GM21423 (cell line): Measurements from ENCODE around the gene PPT2.

ENCODE experiments used
- ATAC-seq: cut with Tn5 transposase; IDR thresholded peaks from one replicate; pipeline ENCODE4 v1.9.1; 2021; ENCODE audit warnings: mild to moderate bottlenecking, moderate library complexity; ENCODE audit not compliant: unreplicated experiment

Gene PPT2

GRCh38 chr6:32151181-32151862 is 2.6 kb upstream of the PPT2 start:
- no peak for ATAC-seq

DNA sequence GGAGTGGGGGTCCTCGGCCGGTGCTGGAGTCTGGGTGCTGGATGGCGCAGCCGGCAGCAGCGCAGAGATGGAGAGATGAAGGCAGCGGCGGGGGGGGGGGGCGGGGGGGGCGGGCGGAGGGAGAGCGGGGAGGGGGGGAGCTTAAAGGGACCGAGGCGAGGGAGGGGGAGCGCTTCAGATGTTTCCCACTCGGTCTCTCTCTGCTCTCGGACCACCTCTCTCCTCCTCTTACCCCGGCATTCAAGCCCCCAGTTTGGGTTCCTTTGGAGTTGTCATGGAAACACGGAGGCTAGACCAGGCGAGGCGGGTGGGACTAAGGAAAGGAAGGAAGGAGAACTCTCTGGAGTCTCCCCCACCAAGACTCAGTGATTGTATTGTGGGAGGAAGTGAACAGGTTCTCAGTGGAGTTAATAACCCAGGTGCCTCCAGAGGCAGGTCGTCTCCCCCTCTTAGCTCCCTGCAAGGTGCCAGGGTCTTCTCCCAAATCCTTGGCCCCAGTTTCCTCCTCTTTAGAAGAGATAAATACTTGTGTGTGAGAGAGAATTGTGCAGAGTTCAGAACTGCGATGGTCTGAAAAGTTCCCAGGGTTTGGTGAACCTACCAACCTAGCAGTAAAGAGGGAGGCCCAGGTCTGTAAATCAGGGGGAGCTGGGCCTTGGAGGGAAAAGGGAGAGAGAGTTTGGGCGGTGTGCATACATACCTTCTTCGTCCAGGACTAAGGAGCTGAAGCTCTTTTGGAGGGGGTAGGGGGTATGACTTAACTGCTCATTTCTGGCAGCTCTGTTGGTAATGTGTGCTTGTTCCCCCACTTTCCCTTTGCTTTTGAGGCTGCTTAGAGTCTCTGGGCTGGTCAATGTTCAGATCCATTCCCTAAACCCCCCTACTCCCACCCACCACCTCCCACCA is 1.8 kb upstream of the PPT2 start, which contains the start of gene PRRT1:
TSS of gene PRRT1 (minus strand) at position 77 of the 906 bp plus-strand sequence. CDS start 112 bp downstream, outside the sequence.
- ATAC-seq = no peak

- ATAC-seq = no peak
Measured at GRCh38 chr6:32152769-32153563, 975 bp upstream of the PPT2 start.

- no peak for ATAC-seq
Measured at GRCh38 chr6:32154514-32155161, 697 bp downstream of the PPT2 start.

GRCh38 chr6:32156891-32157290 is 3.0 kb downstream of the PPT2 start:
- no peak for ATAC-seq

- no peak for ATAC-seq
Measured at GRCh38 chr6:32158052-32158451, 4.1 kb downstream of the PPT2 start.

DNA sequence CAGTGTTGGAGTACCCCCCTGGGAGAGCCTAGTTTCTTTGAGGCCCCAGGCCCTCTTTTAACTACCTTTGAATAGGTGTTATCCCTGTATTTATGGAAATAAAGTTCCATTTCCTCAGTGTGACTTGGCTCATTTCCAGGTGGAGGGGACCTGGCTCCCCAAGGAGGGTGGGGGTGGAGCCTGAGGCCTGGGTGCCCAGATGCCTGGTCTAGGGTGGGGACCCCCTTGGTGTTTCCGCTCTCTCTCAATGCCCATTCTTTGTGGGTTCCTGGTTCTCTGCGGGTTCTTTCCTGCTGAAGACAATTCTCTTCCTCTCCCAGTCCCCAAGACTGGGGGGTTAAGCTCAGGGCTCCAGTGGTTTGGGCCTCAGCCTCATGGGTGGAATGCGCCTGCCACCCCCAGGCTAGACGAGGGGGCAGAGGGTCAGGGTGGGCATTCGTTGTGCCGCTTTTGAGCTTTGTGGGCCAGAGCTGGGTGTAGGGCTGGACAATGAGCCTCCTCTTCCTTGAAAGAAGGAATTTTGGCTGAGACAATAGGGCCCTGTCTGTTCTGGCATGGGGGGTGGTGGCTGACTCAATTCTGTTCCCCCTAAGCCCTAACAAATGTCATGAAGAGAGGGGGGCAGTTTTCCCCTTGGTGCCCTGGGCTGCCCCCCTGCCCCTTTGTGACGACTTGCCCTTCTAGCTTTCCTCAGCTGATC is 9.8 kb downstream of the PPT2 start:
- no peak for ATAC-seq

- no peak for ATAC-seq
Measured at GRCh38 chr6:32164295-32164694, 10.4 kb downstream of the PPT2 start, which contains the start of gene EGFL8. Gene EGFL8 (plus strand): TSS chr6:32164595. CDS start chr6:32166166, 1,571 bp downstream.

- no peak for ATAC-seq
Measured at GRCh38 chr6:32166411-32167061, 12.6 kb downstream of the PPT2 start.

GRCh38 chr6:32167154-32167760 is 13.3 kb downstream of the PPT2 start:
- ATAC-seq = no peak

DNA sequence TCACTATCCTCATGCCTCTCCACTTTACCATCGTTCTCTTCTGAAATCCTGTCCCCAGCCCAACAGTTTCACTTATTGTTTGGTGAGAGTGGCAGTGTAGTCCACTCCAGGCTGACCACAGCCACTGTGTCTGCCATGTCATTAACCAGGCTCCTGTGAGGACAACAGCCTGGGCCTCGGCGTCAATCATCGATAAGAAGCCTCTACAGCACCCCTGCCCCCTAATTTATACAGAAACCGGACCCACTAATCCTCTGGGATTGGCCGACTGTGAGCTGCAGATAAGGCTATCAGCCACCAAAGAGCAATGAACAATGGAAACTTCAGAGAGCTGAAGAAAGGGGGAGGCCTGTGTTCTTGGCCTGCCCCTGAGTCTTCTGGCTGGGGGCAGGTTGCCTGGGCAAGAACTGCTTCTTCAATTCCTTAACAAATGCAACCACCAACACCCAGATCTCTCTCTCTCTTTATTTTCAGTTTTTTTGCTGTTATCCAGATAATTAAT is 13.9 kb downstream of the PPT2 start:
- ATAC-seq = no peak

DNA sequence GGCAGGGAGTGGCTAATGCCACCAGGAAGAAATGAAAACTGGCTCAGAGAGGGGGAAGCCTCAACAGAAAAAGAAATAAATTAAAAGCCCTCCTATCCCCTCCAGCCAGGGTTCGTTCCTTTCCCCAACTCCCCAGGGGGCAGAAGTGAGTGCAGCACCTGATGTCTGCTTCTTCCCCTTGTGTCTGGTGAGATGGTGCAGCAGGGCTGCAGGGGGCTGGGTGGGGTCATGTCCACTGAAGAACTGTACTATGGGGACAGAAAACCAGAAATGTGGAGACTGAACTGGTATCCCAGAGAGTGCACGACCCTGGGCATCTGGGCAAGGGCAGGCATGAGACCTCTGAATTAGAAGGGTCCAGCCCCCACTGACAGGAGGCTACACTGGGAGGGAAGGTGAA is 14.4 kb downstream of the PPT2 start:
- ATAC-seq = no peak

DNA sequence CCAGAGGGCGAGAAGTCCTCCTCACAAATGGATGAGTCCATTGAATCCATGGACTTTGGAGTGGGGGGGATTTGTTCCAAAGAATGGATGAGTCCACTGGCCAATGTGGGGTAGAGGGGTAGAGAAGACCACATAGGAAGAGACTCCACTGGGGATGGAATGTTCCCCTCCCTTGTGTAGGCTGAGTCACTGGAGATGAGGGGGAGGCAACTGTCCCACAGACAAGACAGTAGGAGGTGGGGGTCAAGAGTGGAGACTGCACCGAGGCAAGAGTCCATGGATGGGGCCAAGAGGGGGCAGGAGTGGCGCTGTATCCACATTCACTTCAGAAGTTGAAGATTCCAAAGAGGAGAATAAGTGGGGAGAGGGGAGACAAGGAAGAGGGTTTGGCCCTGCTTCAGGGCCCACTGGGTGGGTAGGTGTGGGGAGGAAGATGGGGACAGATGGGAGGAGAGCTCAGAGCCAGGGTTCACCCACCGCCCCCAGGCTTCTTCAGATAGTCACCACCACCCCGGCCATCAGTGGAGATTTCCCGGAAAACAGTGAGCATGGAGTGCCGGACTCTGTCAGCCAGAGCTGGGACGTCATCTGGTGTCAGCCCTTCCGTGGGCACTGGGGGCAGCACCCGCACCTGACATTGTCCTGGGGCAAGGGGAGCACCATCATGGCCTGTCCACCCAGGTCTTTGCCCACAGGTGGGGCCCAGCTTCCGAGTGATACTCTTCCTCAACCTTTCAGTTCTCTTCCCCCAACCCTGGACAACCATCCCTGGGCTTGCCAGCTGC is 15.1 kb downstream of the PPT2 start:
- ATAC-seq = no peak

GRCh38 chr6:32170294-32170693 is 16.4 kb downstream of the PPT2 start:
- ATAC-seq = no peak

DNA sequence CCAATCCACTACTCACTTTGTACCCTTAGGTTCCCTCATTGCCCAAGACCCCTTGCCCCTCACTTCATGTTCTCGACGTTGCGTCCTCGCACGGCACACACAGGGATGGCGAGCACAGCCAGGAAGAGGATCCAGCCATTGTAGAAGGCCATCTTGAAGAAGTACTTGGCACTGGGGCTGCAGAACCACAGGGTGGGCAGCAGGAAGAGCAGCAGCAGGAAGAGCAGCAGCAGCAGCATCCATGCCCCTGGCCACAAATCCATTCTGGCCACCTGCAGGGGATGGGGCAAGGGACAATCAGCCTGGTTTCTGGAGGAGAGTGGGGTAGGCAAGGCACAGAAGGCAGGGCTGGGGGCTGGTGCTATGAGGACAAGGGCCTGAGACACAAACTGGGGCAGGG is 17.3 kb downstream of the PPT2 start:
- ATAC-seq = no peak

- ATAC-seq = no peak
Measured at GRCh38 chr6:32173051-32173727, 19.2 kb downstream of the PPT2 start.

DNA sequence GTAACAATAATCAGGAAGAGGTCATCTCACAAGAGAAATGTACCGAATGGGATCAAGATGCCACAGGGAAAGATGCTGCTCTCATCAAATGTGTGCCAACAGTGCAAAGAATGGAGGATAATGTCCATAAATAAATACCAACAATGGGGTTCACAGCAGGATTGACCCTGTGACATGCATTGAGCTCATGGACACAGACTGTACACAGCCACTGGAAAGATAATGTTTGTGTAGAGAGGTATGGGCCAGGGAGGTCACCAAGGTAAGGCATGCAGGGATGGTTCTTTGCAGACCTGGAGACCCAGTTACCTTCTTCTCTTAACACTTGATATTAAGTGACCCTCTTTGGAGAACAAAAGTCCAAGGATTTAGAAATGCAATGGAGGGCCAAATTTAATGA is 20.5 kb downstream of the PPT2 start:
- no peak for ATAC-seq

DNA sequence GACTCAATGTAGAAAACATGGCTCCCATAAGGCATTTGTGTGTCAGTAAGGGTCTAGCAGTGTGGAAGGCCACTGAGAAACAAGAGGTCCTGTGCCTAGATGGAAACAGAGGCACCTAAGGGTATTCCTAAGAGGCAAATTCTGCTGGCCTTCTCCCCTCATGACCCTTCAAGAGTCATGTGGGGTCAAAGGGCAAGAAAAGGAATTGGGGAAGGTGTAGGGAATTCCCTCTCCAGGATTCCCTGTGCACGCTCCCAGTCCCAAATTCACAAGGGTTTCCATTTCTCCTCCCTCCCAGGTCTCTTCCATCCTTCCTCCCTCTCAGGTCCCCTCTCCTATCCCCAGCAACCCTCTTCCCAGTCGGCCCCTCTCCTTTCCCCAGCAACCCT is 21.4 kb downstream of the PPT2 start:
- ATAC-seq = no peak
